DOHH2 (cell line): Measurements from ENCODE around the gene PI16.

Source experiments
- CTCF ChIP-seq: fragments of 200-600 bp; sonication (generic); IDR thresholded peaks from one replicate; pipeline ENCODE4 v1.5.1; 2014; ENCODE audit warnings: antibody characterized with exemption, mild to moderate bottlenecking, low read depth, low read length; ENCODE audit not compliant: poor library complexity, severe bottlenecking
- EZH2phosphoT487 ChIP-seq: fragments of 200-600 bp; sonication (generic); IDR thresholded peaks from 2 replicates; pipeline ENCODE4 v1.6.1; 2017; ENCODE audit warnings: borderline replicate concordance, mild to moderate bottlenecking, antibody characterized with exemption, low read length, moderate library complexity, mixed read lengths

DNA sequence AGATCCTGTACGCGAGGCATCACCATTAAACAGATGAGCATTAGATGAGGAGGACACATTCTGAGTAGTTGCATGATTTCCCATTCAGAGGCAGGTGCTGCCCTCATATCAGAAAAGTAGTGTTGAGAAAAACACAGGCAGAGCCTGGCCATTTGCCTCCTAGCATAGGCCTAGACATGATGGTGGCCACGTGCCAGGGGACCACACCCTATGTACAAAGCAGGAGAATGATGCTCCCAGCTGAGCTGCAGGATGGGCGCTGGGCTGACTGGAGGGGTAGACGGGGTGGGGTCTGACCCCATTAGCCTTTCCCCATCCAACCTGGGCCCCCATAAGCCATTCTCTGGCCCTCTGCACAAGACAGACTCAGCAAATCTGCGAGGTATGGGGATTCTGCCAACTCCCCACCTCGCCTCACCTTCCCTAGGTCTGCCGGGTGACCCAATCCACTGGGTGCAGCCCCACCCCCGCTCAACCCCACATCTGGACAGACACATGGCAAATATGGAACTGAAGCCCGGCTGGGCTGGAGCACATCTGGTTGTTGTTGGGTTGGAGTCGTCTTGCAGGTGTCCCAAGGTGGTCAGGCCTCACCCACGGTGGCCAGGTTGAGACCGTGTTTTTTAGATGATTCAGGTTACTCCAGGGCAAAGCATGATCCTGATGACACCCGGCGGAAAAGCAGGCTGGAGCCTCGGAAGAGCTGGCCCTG, 13.9 kb downstream of the PI16 start:
- TF ChIP-seq CTCF, result no peak
- TF ChIP-seq EZH2phosphoT487, result no peak
